Sigmoid colon (tissue), 4 donors: ENCODE data around the gene PLCH2.

Experiments used
- CTCF ChIP-seq, 4 experiments: fragments of 450-650 bp in 3 of 4; fragments of 200-600 bp in 1 of 4; IDR thresholded peaks; one replicate each; pipeline ENCODE4 v1.5.1; 2016 to 2019; ENCODE audit warnings: antibody characterized with exemption in 4 of 4, mild to moderate bottlenecking in 3 of 4, moderate library complexity in 2 of 4
- EP300 ChIP-seq, 4 donors: sonication (generic); formaldehyde crosslinking; IDR thresholded peaks; one replicate each; pipeline ENCODE4 v1.6.1; 2017; ENCODE audit warnings: antibody characterized with exemption in 4 of 4
- POLR2A ChIP-seq, 2 donors: fragments of 450-650 bp; IDR thresholded peaks; one replicate each; pipeline ENCODE4 v1.6.1; 2016; ENCODE audit warnings: antibody characterized with exemption in 2 of 2, mild to moderate bottlenecking in 2 of 2, moderate library complexity in 2 of 2
- POLR2AphosphoS5 ChIP-seq, 4 donors: sonication (generic); formaldehyde crosslinking; IDR thresholded peaks; one replicate each; pipeline ENCODE4 v1.6.1; 2017; ENCODE audit warnings: antibody characterized with exemption in 4 of 4

- TF ChIP-seq CTCF (IDR thresholded peaks at IDR 0.05) (no peak), POLR2AphosphoS5 (IDR thresholded peaks at IDR 0.05) (no peak), POLR2A (IDR thresholded peaks at IDR 0.05) (no peak), EP300 (IDR thresholded peaks at IDR 0.05) (no peak)
Measured at GRCh38 chr1:2486041-2486440, 10.0 kb downstream of the PLCH2 start.
